ENCODE measurements around the gene ERAP2. TPM values are rescaled to one million over a fixed set of nuclear protein-coding genes. Genes with fewer than 3 reads are reported as not detected.
A peak's percentile ranks its signal among the peaks of the same experiment; 100 is the strongest.

The ERAP2 gene
- total RNA-seq, 1 experiment from 2014 or later, result 4.5 TPM

GRCh38 chr5:96896276-96896675 is 20.0 kb downstream of the ERAP2 start:
- H3K4me3 Mint-ChIP-seq (ENCODE audit: unreplicated experiment), result no peak overlapping the region
- H3K9me3 ChIP-seq, result no peaks in the 10 kb centered on the region
- H3K27me3 Mint-ChIP-seq (ENCODE audit: insufficient read depth, unreplicated experiment), result peaks cover 5% of the 10 kb centered on the region
- no peaks in the 10 kb centered on the region for H3K36me3 Mint-ChIP-seq (ENCODE audit: insufficient read depth, unreplicated experiment)
- ChIA-PET POLR2A (no interaction called here), CTCF (no interaction called here)
- H3K4me1 Mint-ChIP-seq (ENCODE audit: low read depth, unreplicated experiment), result peaks cover 7% of the 10 kb centered on the region
- H3K27me3 ChIP-seq (replicated peaks; ENCODE audit: control insufficient read depth, insufficient read depth, low read length), result no peaks in the 10 kb centered on the region
- H3K4me3 ChIP-seq (ENCODE audit: low read depth, low read length), result no peak overlapping the region
- TF ChIP-seq CTCF (IDR thresholded peaks at IDR 0.05; ENCODE audit: insufficient read depth in 1 of 2, low read depth in 1 of 2, low read length in 1 of 2, severe bottlenecking in 1 of 2, unreplicated experiment in 1 of 2), result no peak
- H3K27ac Mint-ChIP-seq (ENCODE audit: unreplicated experiment), result no peak overlapping the region
- intact Hi-C loops (cut with micrococcal nuclease; ENCODE audit: unreplicated experiment), result no loop called here
- H3K36me3 ChIP-seq (ENCODE audit: control insufficient read depth, insufficient read depth, low read length), result no peaks in the 10 kb centered on the region
- BruUV-seq (replicated peaks), result no TSS peak
- no peaks in the 10 kb centered on the region for H3K9me3 Mint-ChIP-seq (ENCODE audit: unreplicated experiment)
- H3K4me1 ChIP-seq, result no peaks in the 10 kb centered on the region
- no peak for DNase-seq

GRCh38 chr5:96896806-96897205 is 20.5 kb downstream of the ERAP2 start:
- ChIA-PET POLR2A (no interaction called here), CTCF (no interaction called here)
- H3K9me3 Mint-ChIP-seq (ENCODE audit: unreplicated experiment), result no peaks in the 10 kb centered on the region
- H3K4me3 Mint-ChIP-seq (ENCODE audit: unreplicated experiment), result no peak overlapping the region
- DNase-seq, result no peak
- H3K36me3 ChIP-seq (ENCODE audit: control insufficient read depth, insufficient read depth, low read length), result no peaks in the 10 kb centered on the region
- H3K36me3 Mint-ChIP-seq (ENCODE audit: insufficient read depth, unreplicated experiment), result no peaks in the 10 kb centered on the region
- TF ChIP-seq CTCF (IDR thresholded peaks at IDR 0.05; ENCODE audit: insufficient read depth in 1 of 2, low read depth in 1 of 2, low read length in 1 of 2, severe bottlenecking in 1 of 2, unreplicated experiment in 1 of 2), result no peak
- no peak overlapping the region for H3K4me3 ChIP-seq (ENCODE audit: low read depth, low read length)
- peaks cover 5% of the 10 kb centered on the region for H3K27me3 Mint-ChIP-seq (ENCODE audit: insufficient read depth, unreplicated experiment)
- H3K4me1 Mint-ChIP-seq (ENCODE audit: low read depth, unreplicated experiment), result peaks cover 7% of the 10 kb centered on the region
- no peak overlapping the region for H3K27ac Mint-ChIP-seq (ENCODE audit: unreplicated experiment)
- no peaks in the 10 kb centered on the region for H3K9me3 ChIP-seq
- no TSS peak for BruUV-seq (replicated peaks)
- no peaks in the 10 kb centered on the region for H3K27me3 ChIP-seq (replicated peaks; ENCODE audit: control insufficient read depth, insufficient read depth, low read length)
- intact Hi-C loops (cut with micrococcal nuclease; ENCODE audit: unreplicated experiment), result no loop called here
- no peaks in the 10 kb centered on the region for H3K4me1 ChIP-seq

GRCh38 chr5:96901384-96901783 is 25.1 kb downstream of the ERAP2 start:
- intact Hi-C loops (cut with micrococcal nuclease; ENCODE audit: unreplicated experiment), result no loop called here
- peak in 1 of 2 experiments; percentile 16 for DNase-seq
- CTCF ChIA-PET, result interaction anchor here (1.3 kb wide), 1 partner anchor 32 kb away, joined by 7 read pairs; no protein-coding TSS in a partner anchor
- H3K4me3 ChIP-seq (ENCODE audit: low read depth, low read length), result no peak overlapping the region
- Mint-ChIP-seq H3K27ac (ENCODE audit: unreplicated experiment) (no peak overlapping the region), H3K36me3 (ENCODE audit: insufficient read depth, unreplicated experiment) (no peaks in the 10 kb centered on the region), H3K27me3 (ENCODE audit: insufficient read depth, unreplicated experiment) (no peaks in the 10 kb centered on the region), H3K4me1 (ENCODE audit: low read depth, unreplicated experiment) (no peaks in the 10 kb centered on the region), H3K4me3 (ENCODE audit: unreplicated experiment) (no peak overlapping the region), H3K9me3 (ENCODE audit: unreplicated experiment) (no peaks in the 10 kb centered on the region)
- H3K27me3 ChIP-seq (replicated peaks; ENCODE audit: control insufficient read depth, insufficient read depth, low read length), result no peaks in the 10 kb centered on the region
- no peaks in the 10 kb centered on the region for H3K36me3 ChIP-seq (ENCODE audit: control insufficient read depth, insufficient read depth, low read length)
- peak; percentile 31 to 39 for TF ChIP-seq CTCF (IDR thresholded peaks at IDR 0.05; ENCODE audit: insufficient read depth in 1 of 2, low read depth in 1 of 2, low read length in 1 of 2, severe bottlenecking in 1 of 2, unreplicated experiment in 1 of 2)
- no peaks in the 10 kb centered on the region for H3K9me3 ChIP-seq
- POLR2A ChIA-PET, result no interaction called here
- BruUV-seq (replicated peaks), result no TSS peak
- H3K4me1 ChIP-seq, result no peaks in the 10 kb centered on the region
